Calu3 (cell line): ENCODE results near the gene KIAA0586. TPM values are rescaled to one million over a fixed set of nuclear protein-coding genes. Genes with fewer than 3 reads are reported as not detected.

Source experiments
- BruUV-seq: library from RNA; stranded (reverse); fragments of 400-500 nt; replicated peaks from 2 replicates; lab custom pipeline; 2021; lab: Mats Ljungman, UMichigan
- CTCF ChIA-PET: fragments of 300-600 bp; sonication (Branson Sonifier 250); formaldehyde crosslinking; loops from one replicate; lab custom pipeline; 2022; ENCODE audit warnings: antibody characterized with exemption; lab: Charles Lee
- DNase-seq: peaks from one replicate; pipeline ENCODE4 v3.0.0; 2022
- H3K27ac Mint-ChIP-seq: one replicate; pipeline ENCODE4 v1.8.0; 2022; ENCODE audit warnings: mixed read lengths; ENCODE audit not compliant: unreplicated experiment
- H3K27me3 Mint-ChIP-seq: one replicate; pipeline ENCODE4 v1.8.0; 2022; ENCODE audit warnings: mixed read lengths; ENCODE audit not compliant: unreplicated experiment
- H3K36me3 Mint-ChIP-seq: one replicate; pipeline ENCODE4 v1.8.0; 2022; ENCODE audit warnings: mild to moderate bottlenecking, moderate library complexity, mixed read lengths; ENCODE audit not compliant: insufficient read depth, unreplicated experiment
- H3K4me1 Mint-ChIP-seq: one replicate; pipeline ENCODE4 v1.8.0; 2022; ENCODE audit warnings: mild to moderate bottlenecking, low read depth, mixed read lengths; ENCODE audit not compliant: unreplicated experiment
- H3K4me3 Mint-ChIP-seq: one replicate; pipeline ENCODE4 v1.8.0; 2022; ENCODE audit warnings: mild to moderate bottlenecking, low read depth, moderate library complexity, mixed read lengths; ENCODE audit not compliant: unreplicated experiment
- H3K9me3 Mint-ChIP-seq: one replicate; pipeline ENCODE4 v1.8.0; 2022; ENCODE audit warnings: low read depth, mixed read lengths; ENCODE audit not compliant: unreplicated experiment
- intact Hi-C: fragments of 100-400 bp; cut with micrococcal nuclease; formaldehyde crosslinking; loops from one replicate; pipeline ENCODE4 v1.10.0; 2022; ENCODE audit not compliant: unreplicated experiment
- total RNA-seq: library from RNA; stranded (reverse); gene quantifications from 2 replicates; pipeline ENCODE4 v1.2.3, GENCODE V29; 2022
- TF ChIP-seq, protein P1 (sequence below): fragments of 200-600 bp; IDR thresholded peaks from one replicate; pipeline ENCODE4 v1.8.0; 2022; ENCODE audit warnings: antibody characterized with exemption; ENCODE audit not compliant: unreplicated experiment

The KIAA0586 gene
- total RNA-seq, 1 experiment from 2014 or later = 19.3 TPM

DNA sequence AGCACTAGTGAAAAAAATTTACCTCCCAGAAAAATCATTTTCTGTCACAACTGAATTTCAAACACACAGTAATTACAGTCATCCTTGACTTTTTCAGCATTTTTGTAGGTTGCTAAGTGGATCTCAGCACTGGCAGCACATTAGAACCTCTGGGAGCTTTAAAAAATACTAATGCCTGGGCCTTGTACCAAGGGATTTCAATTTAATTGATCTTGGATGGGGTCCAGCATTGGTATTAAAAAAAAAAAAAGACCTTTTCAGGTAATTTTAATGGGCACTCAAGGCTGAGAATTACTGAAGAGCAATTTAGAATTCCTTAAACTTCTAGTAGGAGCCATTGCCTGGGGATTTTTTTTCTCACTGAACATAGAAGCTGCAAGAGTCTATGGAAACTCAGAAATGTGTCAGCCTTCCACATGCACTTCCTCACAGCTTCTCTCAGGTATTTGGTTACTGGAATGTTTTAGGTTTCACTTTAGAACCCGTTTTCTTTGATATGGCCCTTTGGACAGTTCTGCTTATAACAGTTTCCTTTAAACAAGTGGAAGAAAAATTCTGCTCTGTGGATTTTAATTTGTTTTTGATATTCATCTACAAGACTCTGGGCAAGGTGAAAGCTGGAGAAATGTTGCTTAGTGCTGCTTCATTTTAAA lies 121.7 kb downstream of the KIAA0586 start:
- intact Hi-C loops = no loop called here
- DNase-seq = no peak
- CTCF ChIA-PET = no interaction called here
- Mint-ChIP-seq H3K9me3 (no peaks in the 10 kb centered on the region), H3K4me3 (no peak overlapping the region), H3K27ac (no peak overlapping the region), H3K36me3 (no peaks in the 10 kb centered on the region), H3K4me1 (no peaks in the 10 kb centered on the region), H3K27me3 (no peaks in the 10 kb centered on the region)
- no TSS peak for BruUV-seq
- TF ChIP-seq, protein P1, sequence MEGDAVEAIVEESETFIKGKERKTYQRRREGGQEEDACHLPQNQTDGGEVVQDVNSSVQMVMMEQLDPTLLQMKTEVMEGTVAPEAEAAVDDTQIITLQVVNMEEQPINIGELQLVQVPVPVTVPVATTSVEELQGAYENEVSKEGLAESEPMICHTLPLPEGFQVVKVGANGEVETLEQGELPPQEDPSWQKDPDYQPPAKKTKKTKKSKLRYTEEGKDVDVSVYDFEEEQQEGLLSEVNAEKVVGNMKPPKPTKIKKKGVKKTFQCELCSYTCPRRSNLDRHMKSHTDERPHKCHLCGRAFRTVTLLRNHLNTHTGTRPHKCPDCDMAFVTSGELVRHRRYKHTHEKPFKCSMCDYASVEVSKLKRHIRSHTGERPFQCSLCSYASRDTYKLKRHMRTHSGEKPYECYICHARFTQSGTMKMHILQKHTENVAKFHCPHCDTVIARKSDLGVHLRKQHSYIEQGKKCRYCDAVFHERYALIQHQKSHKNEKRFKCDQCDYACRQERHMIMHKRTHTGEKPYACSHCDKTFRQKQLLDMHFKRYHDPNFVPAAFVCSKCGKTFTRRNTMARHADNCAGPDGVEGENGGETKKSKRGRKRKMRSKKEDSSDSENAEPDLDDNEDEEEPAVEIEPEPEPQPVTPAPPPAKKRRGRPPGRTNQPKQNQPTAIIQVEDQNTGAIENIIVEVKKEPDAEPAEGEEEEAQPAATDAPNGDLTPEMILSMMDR = no peak

DNA sequence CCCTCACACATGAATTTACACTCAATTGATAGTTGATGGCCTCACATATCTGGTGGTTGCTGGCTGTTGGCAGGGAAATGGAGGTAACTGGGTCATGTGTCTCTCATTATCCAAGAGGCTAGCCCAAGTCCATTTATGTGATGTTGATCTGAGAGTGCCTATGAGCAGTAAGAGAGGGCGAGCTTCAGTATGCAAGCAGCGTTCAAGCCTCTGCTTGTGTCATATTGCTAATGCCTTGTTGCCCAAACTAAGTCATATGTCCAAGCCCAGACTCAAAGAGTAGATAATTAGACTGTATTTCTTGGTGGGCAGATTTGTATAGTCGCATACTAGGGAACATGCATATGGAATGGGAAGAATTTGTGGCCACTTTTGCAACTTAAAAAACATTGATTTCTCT lies 126.4 kb downstream of the KIAA0586 start:
- H3K27me3 Mint-ChIP-seq = no peaks in the 10 kb centered on the region
- BruUV-seq = no TSS peak
- TF ChIP-seq, protein P1 = no peak
- no peak overlapping the region for H3K27ac Mint-ChIP-seq
- no peaks in the 10 kb centered on the region for H3K9me3 Mint-ChIP-seq
- CTCF ChIA-PET = no interaction called here
- no peak overlapping the region for H3K4me3 Mint-ChIP-seq
- no peak for DNase-seq
- no peaks in the 10 kb centered on the region for H3K4me1 Mint-ChIP-seq
- intact Hi-C loops = no loop called here
- no peaks in the 10 kb centered on the region for H3K36me3 Mint-ChIP-seq

DNA sequence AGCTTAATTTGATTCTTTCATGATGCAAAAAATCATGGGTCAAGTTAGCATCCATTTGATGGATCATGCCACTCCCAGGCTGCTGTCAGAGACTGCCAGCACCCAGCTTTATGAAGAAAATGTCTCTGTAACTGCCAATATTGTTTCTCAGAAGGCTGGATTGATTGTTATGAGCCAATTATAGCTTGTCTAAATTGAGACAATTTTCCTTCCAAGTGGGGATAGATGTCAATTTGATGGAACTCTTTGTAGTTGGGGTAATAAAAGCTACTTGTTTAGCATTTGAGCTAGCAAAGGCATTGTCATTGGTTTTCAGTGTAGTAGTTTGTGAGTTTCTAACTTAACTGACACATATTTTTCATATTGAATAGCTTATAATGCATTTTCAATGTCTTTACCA lies 128.1 kb downstream of the KIAA0586 start:
- Mint-ChIP-seq H3K4me3 (no peak overlapping the region), H3K36me3 (no peaks in the 10 kb centered on the region), H3K27me3 (no peaks in the 10 kb centered on the region), H3K4me1 (no peaks in the 10 kb centered on the region), H3K9me3 (no peaks in the 10 kb centered on the region), H3K27ac (no peak overlapping the region)
- CTCF ChIA-PET = no interaction called here
- no TSS peak for BruUV-seq
- TF ChIP-seq, protein P1 = no peak
- DNase-seq = no peak
- intact Hi-C loops = no loop called here

DNA sequence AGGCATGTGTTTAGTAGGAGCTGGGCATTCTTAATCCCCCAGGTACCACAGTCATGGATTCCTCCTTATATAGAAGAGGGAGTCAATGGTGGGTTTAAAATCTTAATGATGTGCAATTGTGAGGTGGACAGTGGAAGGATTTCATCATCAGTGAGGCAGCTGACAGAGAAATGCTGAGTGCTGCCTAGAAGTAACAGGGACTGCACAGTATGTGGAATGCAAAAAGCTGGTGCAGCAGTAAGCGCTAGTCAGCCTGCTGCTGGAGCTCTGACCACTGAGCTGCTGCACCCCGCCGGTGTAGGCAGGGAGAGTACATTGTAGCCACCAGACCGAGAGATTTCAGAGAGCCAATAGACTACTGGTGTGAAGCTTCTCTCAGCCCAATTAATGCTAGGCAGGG lies 129.7 kb downstream of the KIAA0586 start:
- no peaks in the 10 kb centered on the region for H3K9me3 Mint-ChIP-seq
- intact Hi-C loops = no loop called here
- no peak for DNase-seq
- H3K4me1 Mint-ChIP-seq = no peaks in the 10 kb centered on the region
- H3K27ac Mint-ChIP-seq = no peak overlapping the region
- BruUV-seq = no TSS peak
- no peak overlapping the region for H3K4me3 Mint-ChIP-seq
- no peaks in the 10 kb centered on the region for H3K36me3 Mint-ChIP-seq
- CTCF ChIA-PET = interaction anchor here (0.6 kb wide), 1 partner anchor 440 kb away, joined by 4 read pairs; no protein-coding TSS in a partner anchor
- no peaks in the 10 kb centered on the region for H3K27me3 Mint-ChIP-seq
- TF ChIP-seq, protein P1 = no peak
